PFSK-1 (cell line): Measurements from ENCODE around the gene NMBR.

Experiments used
- FOXP2 ChIP-seq: optimal IDR thresholded peaks from 2 replicates; pipeline ENCODE3; 2011; ENCODE audit warnings: borderline replicate concordance, control low read depth, inconsistent platforms; ENCODE audit not compliant: insufficient read depth; ENCODE audit errors: extremely low read length, extremely low read depth
- REST ChIP-seq, 2 experiments: IDR thresholded peaks; 2 replicates each; pipeline versions ENCODE4 v1.6.1 to v1.8.0; 2011 to 2012; ENCODE audit warnings: low read depth in 2 of 2, low read length in 2 of 2, control low read depth in 1 of 2, inconsistent platforms in 1 of 2, mild to moderate bottlenecking in 1 of 2, moderate library complexity in 1 of 2; ENCODE audit not compliant: insufficient read depth in 1 of 2
- SIN3A ChIP-seq: IDR thresholded peaks from 2 replicates; pipeline ENCODE4 v1.6.1; 2012; ENCODE audit warnings: mild to moderate bottlenecking, low read length, moderate library complexity, borderline replicate concordance; ENCODE audit not compliant: insufficient read depth

- TF ChIP-seq SIN3A (no peak), FOXP2 (no peak), REST (IDR thresholded peaks at IDR 0.05; ENCODE audit: insufficient read depth in 1 of 2, low read depth in 2 of 2, low read length in 2 of 2) (no peak)
Measured at GRCh38 chr6:142183351-142183750, 36.4 kb upstream of the NMBR start.
